DOHH2 (cell line): ENCODE measurements around the gene GADD45A.
"Not testable (repeated sequence)": the region's sequence is repeated elsewhere in the genome, so short reads cannot be mapped to it uniquely, and the experiment has no call there.

ENCODE experiments used
- H3F3A ChIP-seq: fragments of 200-600 bp; sonication (generic), shearing (Covaris generic); 2 replicates; pipeline ENCODE4 v1.6.0; 2016; ENCODE audit warnings: antibody characterized with exemption, mild to moderate bottlenecking; ENCODE audit not compliant: control insufficient read depth, insufficient read depth
- H3K27ac ChIP-seq: fragments of 200-600 bp; sonication (generic); 2 replicates; pipeline ENCODE4 v1.5.1; 2014; ENCODE audit warnings: low read depth, mild to moderate bottlenecking, low read length, moderate library complexity
- H3K27me3 ChIP-seq: fragments of 200-600 bp; sonication (generic); 2 replicates; pipeline ENCODE4 v1.6.1; 2014; ENCODE audit warnings: mild to moderate bottlenecking, low read length, mixed read lengths; ENCODE audit not compliant: control insufficient read depth
- H3K36me3 ChIP-seq: fragments of 200-600 bp; sonication (generic); 2 replicates; pipeline ENCODE4 v1.6.1; 2014; ENCODE audit warnings: mild to moderate bottlenecking, low read length, moderate library complexity, mixed read lengths; ENCODE audit not compliant: control insufficient read depth
- H3K4me1 ChIP-seq: fragments of 200-600 bp; sonication (generic); 2 replicates; pipeline ENCODE4 v1.6.1; 2014; ENCODE audit warnings: mild to moderate bottlenecking, low read length, mixed read lengths; ENCODE audit not compliant: control insufficient read depth
- H3K4me2 ChIP-seq: fragments of 200-600 bp; sonication (generic); 2 replicates; pipeline ENCODE4 v1.6.0; 2014; ENCODE audit warnings: mild to moderate bottlenecking, low read length, moderate library complexity
- H3K4me3 ChIP-seq: fragments of 200-600 bp; sonication (generic); 2 replicates; pipeline ENCODE4 v1.5.1; 2014; ENCODE audit warnings: mild to moderate bottlenecking, low read length, mixed read lengths
- H3K79me2 ChIP-seq: fragments of 200-600 bp; sonication (generic); 2 replicates; pipeline ENCODE4 v1.6.1; 2014; ENCODE audit warnings: mild to moderate bottlenecking, low read length, mixed read lengths; ENCODE audit not compliant: control insufficient read depth
- H3K9me2 ChIP-seq: fragments of 200-600 bp; sonication (generic); replicated peaks from 2 replicates; pipeline ENCODE4 v1.6.1; 2014; ENCODE audit warnings: mild to moderate bottlenecking, low read length, mixed read lengths; ENCODE audit not compliant: control insufficient read depth
- H3K9me3 ChIP-seq: fragments of 200-600 bp; sonication (generic); 2 replicates; pipeline ENCODE4 v1.6.1; 2014; ENCODE audit warnings: antibody characterized with exemption, low read length, mixed read lengths; ENCODE audit not compliant: control insufficient read depth, insufficient read depth
- H4K20me1 ChIP-seq: fragments of 200-600 bp; sonication (generic); 2 replicates; pipeline ENCODE4 v1.6.0; 2014; ENCODE audit warnings: low read depth, mild to moderate bottlenecking, antibody characterized with exemption, low read length, moderate library complexity; ENCODE audit not compliant: control insufficient read depth, insufficient read depth
- EZH2phosphoT487 ChIP-seq: fragments of 200-600 bp; sonication (generic); IDR thresholded peaks from 2 replicates; pipeline ENCODE4 v1.6.1; 2017; ENCODE audit warnings: borderline replicate concordance, mild to moderate bottlenecking, antibody characterized with exemption, low read length, moderate library complexity, mixed read lengths
- TF ChIP-seq, protein P1 (sequence below): fragments of 200-600 bp; sonication (generic); IDR thresholded peaks from one replicate; pipeline ENCODE4 v1.5.1; 2014; ENCODE audit warnings: antibody characterized with exemption, mild to moderate bottlenecking, low read depth, low read length; ENCODE audit not compliant: poor library complexity, severe bottlenecking

Gene GADD45A

GRCh38 chr1:67659229-67659628 is 25.8 kb upstream of the GADD45A start:
- Histone ChIP-seq H3K4me3 (no peak overlapping the region), H3K4me2 (no peak overlapping the region), H3K4me1 (no peaks in the 10 kb centered on the region), H3K9me2 (no peaks in the 10 kb centered on the region), H3K27ac (no peak overlapping the region), H3K27me3 (no peaks in the 10 kb centered on the region; the same call in 1 of the 2 replicates), H3K9me3 (no peaks in the 10 kb centered on the region), H3K36me3 (no peaks in the 10 kb centered on the region), H3K79me2 (no peaks in the 10 kb centered on the region), H3F3A (no peaks in the 10 kb centered on the region), H4K20me1 (no peaks in the 10 kb centered on the region)
- TF ChIP-seq, protein P1, sequence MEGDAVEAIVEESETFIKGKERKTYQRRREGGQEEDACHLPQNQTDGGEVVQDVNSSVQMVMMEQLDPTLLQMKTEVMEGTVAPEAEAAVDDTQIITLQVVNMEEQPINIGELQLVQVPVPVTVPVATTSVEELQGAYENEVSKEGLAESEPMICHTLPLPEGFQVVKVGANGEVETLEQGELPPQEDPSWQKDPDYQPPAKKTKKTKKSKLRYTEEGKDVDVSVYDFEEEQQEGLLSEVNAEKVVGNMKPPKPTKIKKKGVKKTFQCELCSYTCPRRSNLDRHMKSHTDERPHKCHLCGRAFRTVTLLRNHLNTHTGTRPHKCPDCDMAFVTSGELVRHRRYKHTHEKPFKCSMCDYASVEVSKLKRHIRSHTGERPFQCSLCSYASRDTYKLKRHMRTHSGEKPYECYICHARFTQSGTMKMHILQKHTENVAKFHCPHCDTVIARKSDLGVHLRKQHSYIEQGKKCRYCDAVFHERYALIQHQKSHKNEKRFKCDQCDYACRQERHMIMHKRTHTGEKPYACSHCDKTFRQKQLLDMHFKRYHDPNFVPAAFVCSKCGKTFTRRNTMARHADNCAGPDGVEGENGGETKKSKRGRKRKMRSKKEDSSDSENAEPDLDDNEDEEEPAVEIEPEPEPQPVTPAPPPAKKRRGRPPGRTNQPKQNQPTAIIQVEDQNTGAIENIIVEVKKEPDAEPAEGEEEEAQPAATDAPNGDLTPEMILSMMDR, result no peak
- TF ChIP-seq EZH2phosphoT487, result no peak

DNA sequence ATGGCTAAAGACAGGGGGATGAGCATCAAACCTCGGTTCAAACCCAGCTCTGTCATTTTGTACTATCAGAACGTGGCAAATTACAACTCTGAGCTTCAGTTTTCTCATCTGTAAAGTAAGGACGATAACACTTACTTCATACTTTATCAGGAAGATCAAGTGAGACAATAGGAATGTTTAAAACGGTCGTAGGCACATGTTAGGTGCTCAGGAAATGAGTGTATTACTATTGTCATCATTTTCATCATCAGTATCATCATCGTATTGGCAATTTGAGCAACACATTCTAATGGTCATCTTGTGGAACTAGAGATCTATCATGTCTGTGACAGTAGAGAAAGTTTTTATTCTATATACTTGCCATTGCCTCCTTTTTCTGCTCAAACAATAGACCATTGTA is 22.1 kb upstream of the GADD45A start:
- Histone ChIP-seq H3K4me2 (no peak overlapping the region), H3K27me3 (no peaks in the 10 kb centered on the region; the same call in 1 of the 2 replicates), H3F3A (no peaks in the 10 kb centered on the region), H3K36me3 (no peaks in the 10 kb centered on the region), H3K9me2 (no peaks in the 10 kb centered on the region), H3K27ac (no peak overlapping the region), H3K79me2 (no peaks in the 10 kb centered on the region), H4K20me1 (no peaks in the 10 kb centered on the region), H3K4me3 (no peak overlapping the region), H3K9me3 (no peaks in the 10 kb centered on the region), H3K4me1 (no peaks in the 10 kb centered on the region)
- no peak for TF ChIP-seq EZH2phosphoT487
- TF ChIP-seq, protein P1, result no peak

GRCh38 chr1:67664048-67664447 is 21.0 kb upstream of the GADD45A start:
- no peak overlapping the region for H3K4me3 ChIP-seq

DNA sequence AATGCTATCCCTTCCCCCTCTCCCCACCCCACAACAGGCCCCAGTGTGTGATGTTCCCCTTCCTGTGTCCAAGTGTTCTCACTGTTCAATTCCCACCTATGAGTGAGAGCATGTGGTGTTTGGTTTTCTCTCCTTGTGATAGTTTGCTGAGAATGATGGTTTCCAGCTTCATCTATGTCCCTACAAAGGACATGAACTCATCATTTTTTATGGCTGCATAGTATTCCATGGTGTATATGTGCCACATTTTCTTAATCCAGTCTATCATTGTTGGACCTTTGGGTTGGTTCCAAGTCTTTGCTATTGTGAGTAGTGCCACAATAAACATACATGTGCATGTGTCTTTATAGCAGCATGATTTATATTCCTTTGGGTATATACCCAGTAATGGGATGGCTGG is 19.7 kb upstream of the GADD45A start:
- H3K4me1 ChIP-seq, H4K20me1 ChIP-seq, H3F3A ChIP-seq, H3K36me3 ChIP-seq, H3K4me2 ChIP-seq, H3K9me3 ChIP-seq, H3K9me2 ChIP-seq, H3K27me3 ChIP-seq, H3K79me2 ChIP-seq, H3K4me3 ChIP-seq, H3K27ac ChIP-seq: not testable (repeated sequence)

More at GRCh38 chr1:67664048-67664447, 21.0 kb upstream of the GADD45A start:
- Histone ChIP-seq H3F3A (no peaks in the 10 kb centered on the region), H3K27ac (no peak overlapping the region), H3K27me3 (no peaks in the 10 kb centered on the region), H3K9me3 (no peaks in the 10 kb centered on the region), H3K4me2 (no peak overlapping the region), H3K79me2 (no peaks in the 10 kb centered on the region), H3K36me3 (no peaks in the 10 kb centered on the region), H3K4me1 (peaks cover 7% of the 10 kb centered on the region), H4K20me1 (no peaks in the 10 kb centered on the region), H3K9me2 (no peaks in the 10 kb centered on the region)
- TF ChIP-seq, protein P1, result no peak
- TF ChIP-seq EZH2phosphoT487, result no peak
